Muscle of leg (tissue), 11 donors: ENCODE measurements around the gene LARGE1. TPM values are rescaled to one million over a fixed set of nuclear protein-coding genes. Genes with fewer than 3 reads are reported as not detected.

ENCODE experiments used
- DNase-seq: peaks from one replicate; pipeline ENCODE4 v3.0.0; 2013
- H3K27ac ChIP-seq: one replicate; pipeline ENCODE4 v1.5.1; 2013; ENCODE audit warnings: mild to moderate bottlenecking, low read length, control low read depth
- H3K27me3 ChIP-seq: one replicate; pipeline ENCODE4 v1.6.1; 2013; ENCODE audit warnings: low read length; ENCODE audit not compliant: control insufficient read depth, insufficient read depth
- H3K36me3 ChIP-seq: one replicate; pipeline ENCODE4 v1.6.1; 2013; ENCODE audit warnings: low read length; ENCODE audit not compliant: control insufficient read depth, insufficient read depth
- H3K4me1 ChIP-seq: one replicate; pipeline ENCODE4 v1.6.1; 2013; ENCODE audit warnings: low read length; ENCODE audit not compliant: control insufficient read depth, insufficient read depth
- H3K4me3 ChIP-seq: one replicate; pipeline ENCODE4 v1.5.1; 2013; ENCODE audit warnings: low read length, control low read depth
- H3K9me3 ChIP-seq: replicated peaks from 2 replicates; pipeline ENCODE4 v1.6.1; 2013; ENCODE audit warnings: low read depth, low read length; ENCODE audit not compliant: control insufficient read depth
- WGBS: methylation state at CpG from one replicate; pipeline ENCODE4 v1.1.5; 2013; ENCODE audit warnings: missing lambda C conversion rate; ENCODE audit not compliant: insufficient coverage; 5-methylcytosine and 5-hydroxymethylcytosine counted together
- polyA plus RNA-seq, 8 donors: library from polyadenylated mRNA; unstranded; fragments of 120-200 nt; gene quantifications; one replicate each; pipeline versions ENCODE4 v1.2.1 to v1.2.3, GENCODE V29; 2013; ENCODE audit warnings: inconsistent platforms in 1 of 8, low replicate concordance in 1 of 8; ENCODE audit not compliant: insufficient read length in 8 of 8, insufficient read depth in 1 of 8
- total RNA-seq: library from RNA; stranded (reverse); fragments of 120-200 nt; gene quantifications from one replicate; pipeline ENCODE4 v1.2.4, GENCODE V29; 2013

LARGE1 gene
- total and polyA plus RNA-seq, 9 donors, result 7.7 to 14.6 (median 10.4) TPM

DNA sequence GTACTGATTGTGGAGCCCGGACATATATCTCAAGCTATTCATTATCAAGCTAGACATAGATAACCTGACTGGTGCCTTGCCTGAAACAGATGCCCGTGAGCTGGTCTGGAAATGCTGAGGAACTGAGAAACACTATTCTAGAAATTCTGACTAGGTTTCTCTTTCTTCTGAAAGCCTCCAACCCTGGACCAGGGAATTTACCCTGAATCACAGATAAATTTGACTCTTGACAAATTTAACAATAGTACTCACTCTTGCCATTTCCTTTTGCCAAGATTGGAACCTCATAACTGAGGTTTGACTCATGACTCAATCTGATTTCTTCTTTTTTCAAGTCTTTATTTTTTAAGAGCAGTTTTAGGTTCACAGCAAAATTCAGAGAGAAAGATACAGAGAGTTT lies 672.5 kb downstream of the LARGE1 start:
- H3K36me3 ChIP-seq, result no peaks in the 10 kb centered on the region

DNA sequence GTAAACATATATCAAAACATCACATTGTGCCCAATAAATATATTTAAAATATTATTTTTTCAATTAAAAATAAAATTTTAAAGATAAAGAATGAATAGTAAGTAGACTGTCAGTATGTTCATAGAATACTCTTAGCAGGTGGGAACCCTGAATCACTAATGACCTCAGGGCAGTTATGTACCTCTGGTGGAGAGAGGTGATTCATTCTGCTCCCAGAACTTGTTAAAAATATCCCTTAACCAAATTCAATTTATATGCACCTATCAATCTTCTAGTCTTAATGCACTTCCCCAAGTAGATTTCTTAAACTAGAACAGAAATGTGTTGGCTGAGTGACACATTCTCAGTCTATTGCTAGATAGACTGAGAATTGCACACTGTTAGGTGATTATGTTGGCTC lies 678.2 kb downstream of the LARGE1 start:
- no peak for DNase-seq
- Histone ChIP-seq H3K36me3 (no peaks in the 10 kb centered on the region), H3K9me3 (no peaks in the 10 kb centered on the region), H3K27me3 (no peaks in the 10 kb centered on the region), H3K27ac (no peak overlapping the region), H3K4me3 (no peak overlapping the region), H3K4me1 (no peaks in the 10 kb centered on the region)

More for the DNA sequence above, 672.5 kb downstream of the LARGE1 start:
- no peaks in the 10 kb centered on the region for H3K9me3 ChIP-seq
- H3K4me3 ChIP-seq, result no peak overlapping the region
- WGBS, result no CpG with 5 or more reads among the region's 2 CpGs
- DNase-seq, result no peak
- H3K27me3 ChIP-seq, result no peaks in the 10 kb centered on the region
- H3K4me1 ChIP-seq, result no peaks in the 10 kb centered on the region
- H3K27ac ChIP-seq, result no peak overlapping the region

GRCh38 chr22:33240888-33241475 lies 679.3 kb downstream of the LARGE1 start:
- H3K4me3 ChIP-seq, result no peak overlapping the region
- H3K4me1 ChIP-seq, result no peaks in the 10 kb centered on the region
- no peaks in the 10 kb centered on the region for H3K27me3 ChIP-seq
- WGBS, result no CpG with 5 or more reads among the region's 3 CpGs
- DNase-seq, result no peak
- H3K27ac ChIP-seq, result no peak overlapping the region
- no peaks in the 10 kb centered on the region for H3K9me3 ChIP-seq
- H3K36me3 ChIP-seq, result no peaks in the 10 kb centered on the region

DNA sequence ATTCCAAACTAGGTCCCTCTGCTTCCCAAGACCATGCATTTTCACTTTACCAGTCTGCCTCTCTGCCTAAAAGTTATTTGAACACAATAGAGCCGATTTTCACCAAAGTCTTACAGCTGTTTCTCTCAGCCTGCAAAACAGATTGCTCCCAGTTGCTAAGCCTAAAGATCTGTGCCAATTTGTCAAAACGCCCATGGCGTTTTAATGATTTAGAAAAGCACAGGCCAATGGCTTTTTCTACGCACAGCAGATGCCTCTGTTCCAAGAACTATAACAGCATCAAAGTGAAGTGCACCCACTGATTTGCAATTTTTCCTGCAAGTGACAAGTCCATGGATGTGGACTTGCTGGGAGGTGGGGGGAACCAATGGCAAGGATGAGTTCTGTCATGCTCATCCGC lies 688.2 kb downstream of the LARGE1 start:
- Histone ChIP-seq H3K27me3 (no peaks in the 10 kb centered on the region), H3K9me3 (peaks cover 8% of the 10 kb centered on the region), H3K4me3 (no peak overlapping the region), H3K27ac (no peak overlapping the region), H3K36me3 (no peaks in the 10 kb centered on the region), H3K4me1 (no peaks in the 10 kb centered on the region)
- WGBS, result 25% methylated on average over 1 of the region's 5 CpGs
- peak; percentile 13 for DNase-seq

DNA sequence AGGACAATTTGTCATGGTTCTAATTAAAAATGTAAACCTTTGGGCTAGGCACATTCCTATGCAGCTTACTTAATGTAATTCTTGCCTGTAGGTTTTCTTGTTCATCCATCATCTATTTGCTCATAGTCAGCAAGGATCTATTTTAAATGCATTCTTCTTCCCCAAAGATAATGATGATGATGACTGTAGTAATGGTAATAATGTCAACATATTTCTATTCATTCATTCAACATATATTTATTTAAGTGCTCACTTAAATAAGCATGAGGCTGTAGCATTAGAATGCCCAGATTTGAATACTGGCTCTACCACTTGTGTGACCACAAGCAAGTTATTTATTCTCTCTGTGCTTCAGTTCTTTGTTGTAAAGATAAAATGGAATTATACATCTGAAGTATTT lies 692.5 kb downstream of the LARGE1 start:
- Histone ChIP-seq H3K4me3 (no peak overlapping the region), H3K27me3 (no peaks in the 10 kb centered on the region), H3K27ac (no peak overlapping the region), H3K36me3 (no peaks in the 10 kb centered on the region), H3K4me1 (no peaks in the 10 kb centered on the region), H3K9me3 (peaks cover 9% of the 10 kb centered on the region)
- DNase-seq, result no peak

DNA sequence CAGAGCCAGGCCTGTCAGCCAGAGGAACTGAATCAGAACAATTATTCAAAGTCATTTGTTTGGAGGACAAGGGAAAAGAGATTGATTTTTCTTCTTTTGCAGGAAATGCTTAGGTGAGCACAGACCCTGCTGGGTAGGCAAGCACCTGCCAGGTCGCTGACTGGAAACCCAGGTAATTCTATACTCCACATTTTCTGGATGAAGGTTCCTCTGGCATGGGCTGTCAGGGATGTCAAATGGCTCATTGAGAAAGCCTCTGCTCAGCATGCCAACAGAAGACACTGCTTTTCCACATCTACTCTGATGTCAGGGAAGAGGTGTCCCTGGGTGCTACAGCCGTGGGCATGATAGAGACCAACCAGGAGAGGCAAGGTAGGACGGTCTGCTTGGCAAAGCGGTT lies 695.4 kb downstream of the LARGE1 start:
- H3K4me1 ChIP-seq, result peaks cover 5% of the 10 kb centered on the region
- no peak for DNase-seq
- 92% methylated on average over 3 of the region's 4 CpGs for WGBS
- H3K9me3 ChIP-seq, result peaks cover 6% of the 10 kb centered on the region
- no peaks in the 10 kb centered on the region for H3K36me3 ChIP-seq
- H3K27ac ChIP-seq, result no peak overlapping the region
- H3K27me3 ChIP-seq, result peaks cover 4% of the 10 kb centered on the region
- no peak overlapping the region for H3K4me3 ChIP-seq
